ENCODE data around the gene SLC17A4. TPM values are rescaled to one million over a fixed set of nuclear protein-coding genes. Genes with fewer than 3 reads are reported as not detected.

SLC17A4 gene
- total and polyA plus RNA-seq, 8 donors = 0.04 TPM; not detected in 7

DNA sequence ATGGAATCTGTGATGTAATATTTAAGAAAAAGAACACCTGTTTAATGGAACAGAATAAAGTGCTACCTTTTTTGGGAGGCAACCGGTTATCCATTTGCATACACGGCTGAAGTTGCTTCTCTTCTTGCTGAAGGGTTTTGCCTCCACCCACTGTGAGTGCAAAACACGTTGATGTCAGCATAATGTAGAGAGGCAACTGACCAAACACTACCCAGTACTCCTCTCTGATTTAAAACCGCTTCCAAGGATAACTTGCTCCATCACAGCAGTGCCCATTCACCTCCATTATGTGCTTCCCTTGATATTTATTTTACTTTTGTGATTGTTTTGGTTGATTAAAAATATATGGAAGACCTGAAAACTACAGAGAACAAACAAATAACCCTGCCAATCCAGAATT is 75.9 kb downstream of the SLC17A4 start:
- Histone ChIP-seq H3K4me3 (no peak overlapping the region), H3K27ac (no peak overlapping the region), H3K9me3 (no peaks in the 10 kb centered on the region), H3K36me3 (no peaks in the 10 kb centered on the region), H3K27me3 (no peaks in the 10 kb centered on the region), H3K4me1 (no peaks in the 10 kb centered on the region)
- intact Hi-C loops (cut with DNase I) = no loop called here
- ATAC-seq (no peak), DNase-seq (no peak)
- TF ChIP-seq, protein P1, sequence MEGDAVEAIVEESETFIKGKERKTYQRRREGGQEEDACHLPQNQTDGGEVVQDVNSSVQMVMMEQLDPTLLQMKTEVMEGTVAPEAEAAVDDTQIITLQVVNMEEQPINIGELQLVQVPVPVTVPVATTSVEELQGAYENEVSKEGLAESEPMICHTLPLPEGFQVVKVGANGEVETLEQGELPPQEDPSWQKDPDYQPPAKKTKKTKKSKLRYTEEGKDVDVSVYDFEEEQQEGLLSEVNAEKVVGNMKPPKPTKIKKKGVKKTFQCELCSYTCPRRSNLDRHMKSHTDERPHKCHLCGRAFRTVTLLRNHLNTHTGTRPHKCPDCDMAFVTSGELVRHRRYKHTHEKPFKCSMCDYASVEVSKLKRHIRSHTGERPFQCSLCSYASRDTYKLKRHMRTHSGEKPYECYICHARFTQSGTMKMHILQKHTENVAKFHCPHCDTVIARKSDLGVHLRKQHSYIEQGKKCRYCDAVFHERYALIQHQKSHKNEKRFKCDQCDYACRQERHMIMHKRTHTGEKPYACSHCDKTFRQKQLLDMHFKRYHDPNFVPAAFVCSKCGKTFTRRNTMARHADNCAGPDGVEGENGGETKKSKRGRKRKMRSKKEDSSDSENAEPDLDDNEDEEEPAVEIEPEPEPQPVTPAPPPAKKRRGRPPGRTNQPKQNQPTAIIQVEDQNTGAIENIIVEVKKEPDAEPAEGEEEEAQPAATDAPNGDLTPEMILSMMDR (IDR thresholded peaks at IDR 0.05) = no peak

Other genes with a start within 250 kb of the SLC17A4 start
- gene SCGN, start 102.5 kb upstream of the SLC17A4 start, total RNA-seq = not detected
- gene SCGN, start 102.5 kb upstream of the SLC17A4 start, polyA plus RNA-seq (ENCODE audit: insufficient read length in 6 of 6) = 1 to 10 TPM; 1.4 to 3.0 (median 1.7) TPM
- gene SLC17A1, start 77.3 kb downstream of the SLC17A4 start, total RNA-seq = not detected
- gene SLC17A1, start 77.3 kb downstream of the SLC17A4 start, polyA plus RNA-seq (ENCODE audit: insufficient read length in 6 of 6) = under 1 TPM in 5 of 6 donors, not detected in 1; 0.22 to 0.48 (median 0.30) TPM
- gene SLC17A3, start 119.5 kb downstream of the SLC17A4 start, total RNA-seq = under 1 TPM in 1 of 2 donors, not detected in 1; 0.18 TPM
- gene SLC17A3, start 119.5 kb downstream of the SLC17A4 start, polyA plus RNA-seq (ENCODE audit: insufficient read length in 6 of 6) = under 1 TPM in 3 of 6 donors, not detected in 3; 0.11 to 0.22 (median 0.20) TPM
- not detected for gene SLC17A2, start 175.9 kb downstream of the SLC17A4 start, total RNA-seq
- not detected for gene SLC17A2, start 175.9 kb downstream of the SLC17A4 start, polyA plus RNA-seq (ENCODE audit: insufficient read length in 6 of 6)
- gene TRIM38, start 208.1 kb downstream of the SLC17A4 start, total RNA-seq = 10 to 100 TPM; 13.1 to 15.9 TPM
- gene TRIM38, start 208.1 kb downstream of the SLC17A4 start, polyA plus RNA-seq (ENCODE audit: insufficient read length in 6 of 6) = 10 to 100 TPM; 11.9 to 16.5 (median 15.4) TPM

Data from left lung (tissue), 10 donors.